ENCODE measurements around the gene LYVE1.

The LYVE1 gene

GRCh38 chr11:10591741-10592140 is 23.3 kb upstream of the LYVE1 start:
- no peak for DNase-seq

GRCh38 chr11:10590218-10590915 is 21.9 kb upstream of the LYVE1 start:
- DNase-seq = no peak

GRCh38 chr11:10588904-10589303 is 20.4 kb upstream of the LYVE1 start:
- no peak for DNase-seq

DNA sequence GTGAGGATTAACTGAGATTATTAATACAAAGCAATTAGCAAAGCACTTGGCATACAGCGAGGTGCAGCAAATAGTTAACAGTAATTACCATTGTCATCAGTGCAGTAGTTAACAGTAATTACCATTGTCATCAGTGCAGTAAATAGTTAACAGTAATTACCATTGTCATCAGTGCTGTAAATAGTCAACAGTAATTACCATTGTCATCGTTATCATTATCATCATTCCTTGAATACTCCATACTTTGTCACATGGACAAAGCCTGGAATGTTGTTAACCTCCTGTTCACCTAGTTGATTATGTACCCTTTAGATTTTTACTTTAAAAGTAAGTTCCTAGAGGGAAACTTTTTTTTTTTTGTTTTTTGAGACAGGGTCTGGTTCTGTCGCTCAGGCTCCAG is 19.5 kb upstream of the LYVE1 start:
- DNase-seq = no peak

GRCh38 chr11:10587388-10587787 is 18.9 kb upstream of the LYVE1 start:
- no peak for DNase-seq

DNA sequence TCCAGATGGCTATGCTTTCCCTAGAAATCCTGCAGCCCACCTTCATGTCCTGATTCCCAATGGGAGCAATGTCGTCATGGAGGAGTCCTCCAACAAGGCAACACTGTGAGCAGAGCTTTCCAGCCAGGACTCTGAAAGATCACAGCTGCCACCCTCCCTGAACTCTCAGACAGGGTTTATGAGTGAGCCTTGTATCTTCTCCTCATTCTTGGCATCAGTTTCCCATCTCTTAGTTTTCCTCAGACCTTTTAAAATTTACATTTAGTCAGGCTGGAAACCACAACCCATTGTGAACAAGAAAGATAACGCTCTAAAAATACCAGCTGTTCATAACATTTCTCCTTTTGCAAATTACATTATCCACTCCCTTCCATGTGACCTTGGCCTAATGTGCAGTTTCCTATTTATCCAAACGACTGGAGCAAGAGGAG is 15.6 kb upstream of the LYVE1 start:
- DNase-seq = no peak

- no peak for DNase-seq
These were observed 13.1 kb upstream of the LYVE1 start for GRCh38 chr11:10581481-10582019.

DNA sequence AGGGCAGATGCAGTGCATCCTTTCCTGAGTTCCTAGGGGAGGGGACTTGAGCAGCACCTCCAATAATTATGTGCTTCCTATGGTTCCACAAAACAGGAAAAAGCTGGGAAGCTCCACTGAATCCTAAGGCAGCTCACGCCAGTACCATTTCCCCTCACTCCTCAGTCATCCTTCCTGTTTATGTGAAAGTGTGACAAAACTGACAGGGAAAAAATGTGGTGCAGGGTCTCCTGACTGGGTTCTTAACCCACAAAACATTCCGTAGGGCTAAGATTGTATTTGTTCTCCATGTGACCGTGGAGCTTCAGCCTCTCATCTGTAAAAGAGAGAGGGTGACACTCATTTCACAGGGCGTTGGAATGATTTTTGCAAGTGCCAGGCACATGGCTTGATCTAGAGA is 12.2 kb upstream of the LYVE1 start:
- no peak for DNase-seq

- no peak for DNase-seq
These were observed 11.2 kb upstream of the LYVE1 start for GRCh38 chr11:10579700-10580099.

DNA sequence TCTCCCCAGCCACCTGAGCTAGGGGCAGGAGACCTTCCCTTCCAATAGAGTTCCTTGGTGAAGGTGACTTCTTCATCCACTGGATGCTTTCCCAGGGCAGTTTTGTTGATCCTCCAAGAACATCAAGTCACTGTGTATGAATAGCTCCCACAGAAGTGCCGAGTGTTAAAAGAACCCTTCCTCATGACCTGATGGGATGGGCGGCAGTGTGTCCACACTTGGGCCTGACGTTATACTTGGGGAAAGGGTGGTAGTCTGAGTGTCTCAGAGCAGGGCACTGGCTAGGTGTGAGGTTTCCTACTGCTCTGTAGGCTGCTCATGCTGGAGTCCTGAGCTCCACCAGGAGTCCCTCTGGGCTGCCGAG is 7.6 kb upstream of the LYVE1 start:
- no peak for DNase-seq

- DNase-seq = no peak
These were observed 7.0 kb upstream of the LYVE1 start for GRCh38 chr11:10575346-10576034.

GRCh38 chr11:10573556-10573955 is 5.1 kb upstream of the LYVE1 start:
- DNase-seq = no peak

DNA sequence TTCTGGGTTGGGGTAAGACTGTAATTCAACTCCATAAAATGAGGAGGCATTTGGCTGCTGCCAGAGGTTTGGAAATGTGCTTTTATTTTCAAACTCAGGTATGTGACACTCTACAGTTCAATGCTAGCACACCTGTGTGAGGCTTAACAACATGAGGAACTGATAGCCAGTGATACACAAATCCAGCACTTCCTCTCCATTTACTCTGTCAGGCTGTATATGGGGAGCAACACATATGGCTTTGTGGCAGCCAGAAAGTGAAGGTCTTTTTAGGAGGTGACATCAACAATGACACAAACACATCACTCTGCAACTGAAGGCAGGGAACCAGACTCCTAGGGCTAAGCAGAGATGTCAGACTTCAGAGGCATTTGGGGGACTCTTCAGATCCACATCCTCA is 4.6 kb upstream of the LYVE1 start:
- DNase-seq = no peak

GRCh38 chr11:10572533-10572932 is 4.1 kb upstream of the LYVE1 start:
- DNase-seq = no peak

DNA sequence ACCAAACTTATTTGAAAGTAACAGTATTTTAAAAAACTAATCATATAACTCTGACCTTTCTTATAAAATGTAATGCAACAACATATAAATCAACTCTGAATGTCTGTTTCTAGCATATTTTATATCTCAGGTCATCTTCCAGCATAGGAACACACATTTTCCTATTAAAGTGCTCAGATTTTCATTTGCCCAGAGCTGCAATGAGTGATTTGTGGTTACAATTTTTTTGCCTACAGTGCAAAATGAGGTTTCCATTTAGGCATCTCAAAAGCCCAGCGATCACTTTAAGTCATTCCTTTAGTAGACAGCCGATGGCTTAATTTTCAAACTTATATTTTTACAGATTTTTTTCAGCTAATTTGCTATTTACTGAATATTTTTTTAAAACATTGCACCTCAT is 1.0 kb downstream of the LYVE1 start:
- DNase-seq = no peak

DNA sequence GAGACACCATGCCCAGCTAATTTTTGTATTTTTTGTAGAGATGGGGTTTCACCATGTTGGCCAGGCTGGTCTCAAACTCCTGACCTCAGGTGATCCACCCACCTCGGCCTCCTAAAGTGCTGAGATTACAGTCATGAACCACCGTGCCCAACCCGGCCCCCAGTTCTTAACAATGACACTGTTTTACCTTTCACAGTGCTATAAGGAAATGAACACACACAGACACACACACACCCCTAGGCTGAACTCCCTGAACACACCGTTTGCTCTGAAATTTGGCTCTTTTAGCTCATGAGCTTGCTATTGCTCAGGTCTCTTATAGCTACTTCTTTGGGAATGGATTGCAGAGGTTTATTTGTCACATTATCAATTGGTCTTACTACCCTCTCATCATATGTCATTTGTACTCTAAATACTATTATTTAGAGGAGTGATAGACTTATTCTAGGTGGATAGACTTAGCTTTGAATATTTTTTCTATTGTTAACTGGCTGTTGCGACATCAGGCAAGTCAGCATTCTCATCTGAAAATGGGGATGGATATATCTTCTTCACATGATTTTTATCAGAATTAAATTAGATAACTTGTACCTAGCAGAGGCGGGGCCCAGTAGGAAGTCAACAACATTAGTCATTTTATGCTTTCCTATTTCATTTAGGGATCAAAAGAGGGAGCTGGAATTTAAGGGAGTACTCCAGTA is 2.1 kb downstream of the LYVE1 start:
- DNase-seq = no peak

DNA sequence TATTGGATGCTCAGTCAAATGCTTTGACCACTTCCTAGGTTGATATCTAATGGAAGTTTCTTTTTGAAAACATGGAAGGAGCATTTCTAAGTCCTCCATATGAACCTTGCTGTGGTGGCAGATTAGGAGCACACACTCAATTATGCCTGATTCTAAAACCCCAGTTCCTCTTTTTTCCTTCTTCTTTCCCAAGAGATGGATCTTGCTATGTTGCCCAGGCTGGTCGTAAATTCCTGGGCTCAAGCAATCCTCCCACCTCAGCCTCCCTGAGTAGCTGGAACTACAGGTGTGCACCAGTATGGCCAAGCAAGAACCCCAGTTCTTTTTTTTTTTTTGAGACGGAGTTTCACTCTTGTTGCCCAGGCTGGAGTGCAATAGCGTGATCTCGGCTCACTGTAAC is 3.0 kb downstream of the LYVE1 start:
- no peak for DNase-seq

GRCh38 chr11:10564696-10565318 is 3.7 kb downstream of the LYVE1 start:
- DNase-seq = no peak

GRCh38 chr11:10564030-10564429 is 4.4 kb downstream of the LYVE1 start:
- no peak for DNase-seq

DNA sequence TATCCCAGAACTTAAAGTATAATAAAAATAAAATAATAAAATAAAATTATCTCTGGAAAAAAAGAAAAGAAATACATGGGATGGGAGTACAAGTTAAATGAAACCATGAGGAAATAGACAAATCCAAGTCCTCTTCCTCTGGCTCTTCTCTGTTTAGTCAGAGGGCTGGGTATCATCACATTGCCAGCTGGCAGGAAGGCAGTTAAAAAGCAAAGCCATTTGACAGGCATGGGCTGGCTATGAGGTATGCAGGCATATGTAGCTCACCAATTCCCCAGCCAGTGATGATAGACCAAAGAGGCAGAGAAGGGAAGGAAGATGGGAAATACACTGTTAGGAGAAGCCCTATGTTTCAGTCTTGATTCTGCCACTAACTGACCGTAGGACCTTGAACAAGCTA is 6.5 kb downstream of the LYVE1 start:
- DNase-seq = no peak

DNA sequence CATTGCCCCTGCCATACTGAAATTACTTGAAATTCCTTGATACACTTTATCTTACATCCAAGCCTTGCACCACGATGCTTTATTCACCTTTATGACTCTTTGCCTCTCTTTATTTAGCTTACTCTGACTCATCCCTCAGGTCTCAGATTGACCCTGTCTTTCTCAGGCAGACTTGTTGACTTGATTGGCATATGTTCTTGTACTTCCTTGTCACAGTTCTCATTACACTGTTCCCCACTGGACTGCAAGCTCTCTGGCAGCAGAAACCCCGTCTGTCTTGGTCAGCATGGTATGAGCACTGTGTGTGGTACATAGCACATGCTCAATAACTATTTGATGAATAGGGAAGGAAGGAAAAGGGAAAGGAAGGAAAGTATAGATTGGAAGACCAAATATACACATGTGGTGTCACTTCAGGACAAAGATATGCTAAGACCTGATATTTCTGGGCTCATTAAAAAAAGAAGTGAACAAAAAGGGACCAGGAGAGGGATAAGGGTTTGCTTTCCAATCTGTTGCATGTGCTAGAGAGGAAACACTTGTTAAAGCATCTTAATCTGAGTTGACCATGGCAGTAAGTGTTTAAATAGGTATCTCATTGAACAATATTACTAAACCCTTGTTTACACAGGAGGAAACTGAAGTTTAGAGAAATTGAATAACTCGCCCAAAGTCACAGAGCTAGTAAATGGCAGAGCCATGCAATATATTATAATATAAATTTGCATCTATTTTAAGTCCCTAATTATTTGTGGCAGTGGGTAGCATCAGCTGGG is 7.2 kb downstream of the LYVE1 start:
- no peak for DNase-seq

GRCh38 chr11:10558288-10558687 is 10.2 kb downstream of the LYVE1 start:
- no peak for DNase-seq

DNA sequence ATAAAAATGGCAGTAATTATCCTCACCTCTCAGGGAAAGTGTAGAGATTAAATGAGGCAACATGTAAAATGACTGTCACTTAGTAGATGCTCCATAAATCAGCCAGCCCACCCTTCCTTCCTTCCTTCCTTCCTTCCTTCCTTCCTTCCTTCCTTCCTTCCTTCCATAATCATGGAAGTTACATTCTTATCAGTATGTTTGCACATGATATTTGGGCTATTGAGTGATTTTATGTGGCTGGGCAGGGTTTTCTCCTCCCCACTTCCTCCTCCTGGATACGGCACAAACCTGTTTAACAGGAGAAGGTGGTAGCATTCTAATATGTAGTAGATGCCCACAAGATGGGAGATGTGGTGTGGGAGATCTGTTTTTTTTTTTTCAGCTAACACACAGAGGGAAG is 11.9 kb downstream of the LYVE1 start:
- DNase-seq = no peak
